HepG2 (cell line): ENCODE data around the gene PLK3. TPM values are rescaled to one million over a fixed set of nuclear protein-coding genes. Genes with fewer than 3 reads are reported as not detected.

Source experiments
- ATAC-seq: fragments of 200-7000 bp; cut with Tn5 transposase; 3 replicates; pipeline ENCODE4 v1.9.1; 2020; ENCODE audit warnings: mild to moderate bottlenecking, moderate library complexity
- BruUV-seq: library from RNA; stranded (reverse); fragments of 400-500 nt; replicated peaks from 2 replicates; lab custom pipeline; 2021; lab: Mats Ljungman, UMichigan
- CTCF ChIA-PET: fragments of 300-600 bp; formaldehyde crosslinking; extraction: SDS; loops from one replicate; lab custom pipeline; 2021; ENCODE audit warnings: low total read pairs, inconsistent platforms, low intra/inter-chr PET ratio; lab: Yijun Ruan, JAX
- POLR2A ChIA-PET: fragments of 350-600 bp; sonication (Branson Sonifier 250); formaldehyde crosslinking; loops from one replicate; lab custom pipeline; 2020; ENCODE audit warnings: antibody characterized with exemption, inconsistent platforms; lab: Yijun Ruan, JAX
- DNase-seq: peaks from one replicate; pipeline ENCODE4 v3.0.0-alpha.2; 2015; ENCODE audit warnings: low spot score
- FAIRE-seq: peaks from 3 replicates; lab custom pipeline; 2011; peaks lifted over from hg19 to GRCh38; lab: Jason Lieb, UNC
- H2AFZ ChIP-seq: one replicate; pipeline ENCODE4 v1.6.1; 2011; ENCODE audit warnings: low read length, inconsistent platforms
- H3K27ac ChIP-seq: fragments of 300-600 bp; 3 replicates; pipeline ENCODE4 v1.8.0; 2011; ENCODE audit warnings: mixed run types, mild to moderate bottlenecking, mixed read lengths, low read length, inconsistent platforms; ENCODE audit not compliant: insufficient read depth; ENCODE audit errors: extremely low read length
- H3K27me3 ChIP-seq, 2 experiments: fragments of 200-600 bp in 1 of 2; 2 replicates in 1 of 2; 3 replicates in 1 of 2; pipeline versions ENCODE4 v1.6.0 to v1.8.0; 2011; ENCODE audit warnings: low read length in 2 of 2, mild to moderate bottlenecking in 2 of 2, moderate library complexity in 2 of 2, inconsistent platforms in 1 of 2; ENCODE audit not compliant: insufficient read depth in 2 of 2, control insufficient read depth in 1 of 2
- H3K36me3 ChIP-seq, 2 experiments: fragments of 200-600 bp in 1 of 2; replicated peaks in 1 of 2; 2 replicates in 1 of 2; 3 replicates in 1 of 2; pipeline versions ENCODE4 v1.5.1 to v1.8.0; 2011; ENCODE audit warnings: low read length in 2 of 2, inconsistent platforms in 1 of 2; ENCODE audit not compliant: insufficient read depth in 2 of 2, control insufficient read depth in 1 of 2
- H3K4me1 ChIP-seq: 2 replicates; pipeline ENCODE4 v1.5.1; 2012; ENCODE audit warnings: low read length, inconsistent platforms; ENCODE audit not compliant: insufficient read depth
- H3K4me2 ChIP-seq: 2 replicates; pipeline ENCODE4 v1.6.0; 2011; ENCODE audit warnings: low read depth, low read length, inconsistent platforms
- H3K4me3 ChIP-seq, 3 experiments: fragments of 200-600 bp in 1 of 3; sonication (generic), shearing (Covaris generic) in 1 of 3; replicated peaks in 1 of 3; 2 replicates each; pipeline ENCODE4 v1.5.1; 2011 to 2016; ENCODE audit warnings: low read length in 3 of 3, inconsistent platforms in 2 of 3, low read depth in 2 of 3, mild to moderate bottlenecking in 2 of 3, control low read depth in 1 of 3, mixed read lengths in 1 of 3; ENCODE audit not compliant: insufficient read depth in 1 of 3
- H3K79me2 ChIP-seq: one replicate; pipeline ENCODE4 v1.6.1; 2011; ENCODE audit warnings: low read length, inconsistent platforms; ENCODE audit not compliant: insufficient read depth
- H3K9ac ChIP-seq: 2 replicates; pipeline ENCODE4 v1.6.0; 2011; ENCODE audit warnings: mild to moderate bottlenecking, low read depth, low read length, inconsistent platforms; ENCODE audit not compliant: insufficient read depth
- H3K9me3 ChIP-seq: 2 replicates; pipeline ENCODE4 v1.5.1; 2012; ENCODE audit warnings: mild to moderate bottlenecking, low read length
- H4K20me1 ChIP-seq: 2 replicates; pipeline ENCODE4 v1.6.0; 2011; ENCODE audit warnings: inconsistent platforms, mild to moderate bottlenecking, low read length, moderate library complexity; ENCODE audit not compliant: insufficient read depth
- CSRNP2 ChIP-seq: sonication (generic); formaldehyde crosslinking; conservative IDR thresholded peaks from 2 replicates; pipeline ENCODE4 v1.8.0; 2022; ENCODE audit warnings: low read depth, missing genetic modification reagents
- MEIS2 ChIP-seq: sonication (generic); formaldehyde crosslinking; IDR thresholded peaks from 2 replicates; pipeline ENCODE4 v1.9.0; 2021; ENCODE audit warnings: mild to moderate bottlenecking, missing genetic modification reagents
- MTA1 ChIP-seq: sonication (generic); formaldehyde crosslinking; IDR thresholded peaks from 2 replicates; pipeline ENCODE4 v1.4.0; 2020; ENCODE audit warnings: missing genetic modification reagents, mild to moderate bottlenecking, borderline replicate concordance
- POLR2AphosphoS5 ChIP-seq: IDR thresholded peaks from 2 replicates; pipeline ENCODE4 v1.6.1; 2012; ENCODE audit warnings: low read depth, low read length
- PRPF4 ChIP-seq: fragments of 200-400 bp; formaldehyde crosslinking; IDR thresholded peaks from 2 replicates; pipeline ENCODE4 v1.6.1; 2016; ENCODE audit warnings: low read length, low read depth; ENCODE audit not compliant: poor library complexity, severe bottlenecking
- ZBTB14 ChIP-seq: sonication (generic); formaldehyde crosslinking; IDR thresholded peaks from 2 replicates; pipeline ENCODE4 v1.4.0; 2020; ENCODE audit warnings: missing genetic modification reagents
- WGBS: methylation state at CpG from one replicate; pipeline ENCODE4 v1.1.6; 2017; ENCODE audit warnings: low lambda C conversion rate; 5-methylcytosine and 5-hydroxymethylcytosine counted together
- in situ Hi-C: cut with HindIII; loops from 2 replicates; pipeline ENCODE4 v1.10.0; 2017; ENCODE audit warnings: low pct_unique_long_range_greater_than_20kb; ENCODE audit not compliant: extremely low pct_ligation_motif_present
- intact Hi-C: fragments of 100-400 bp; cut with micrococcal nuclease; formaldehyde crosslinking; loops from one replicate; pipeline ENCODE4 v1.10.0; 2022; ENCODE audit not compliant: unreplicated experiment
- polyA plus RNA-seq, 8 experiments: library from polyadenylated mRNA; depleted of rRNA in 3 of 8; stranded (reverse) in 7 of 8; unstranded in 1 of 8; fragments of >200 nt; fragmentation: Illumina TruSeq in 4 of 8; extraction: Trizol in 4 of 8; gene quantifications; 2 replicates each; pipeline versions ENCODE4 v1.2.1 to v1.2.3, GENCODE V29; 2011 to 2016; ENCODE audit warnings: low read depth in 4 of 8, missing spikeins in 1 of 8, mixed read lengths in 1 of 8; ENCODE audit not compliant: insufficient read depth in 1 of 8
- total RNA-seq, 5 experiments: library from RNA; depleted of rRNA; stranded (reverse); fragments of >200 nt; fragmentation: Illumina TruSeq; extraction: Trizol; gene quantifications; 2 replicates each; pipeline ENCODE4 v1.2.3, GENCODE V29; 2016; ENCODE audit warnings: low read depth in 1 of 5

The PLK3 gene
- total and polyA plus RNA-seq, 2 of the 13 experiments (the other 11 are each of a cell fraction or from before 2014, with no cell fraction given) = 9.8 to 16.9 TPM

- no peaks in the 10 kb centered on the region for H3K9me3 ChIP-seq
- no peaks in the 10 kb centered on the region; a peak in 1 of 5 replicates for H3K27me3 ChIP-seq
- H3K4me1 ChIP-seq = peaks cover 30% of the 10 kb centered on the region
- ChIA-PET CTCF (no interaction called here), POLR2A (interaction anchor here (0.9 to 4.0 kb wide), 6 partner anchors 11 to 47 kb away, joined by 3 to 21 read pairs (median 6); partner anchors contain the start of genes BTBD19, DYNLT4, PLK3 and RNU5D-1)
- peaks cover 12 to 24% of the 10 kb centered on the region in 2 experiments for H3K36me3 ChIP-seq
- intact Hi-C loops (no loop called here), in situ Hi-C loops (no loop called here)
- peak overlapping the region; percentile 91 for H3K9ac ChIP-seq
- ATAC-seq (no peak), FAIRE-seq (no peak), DNase-seq (no peak)
- TF ChIP-seq PRPF4 (peak; percentile 30), MTA1 (CRISPR knock-in tag) (0 out of 2 replicates have a peak, but pooled peaks have one; percentile 15), ZBTB14 (CRISPR knock-in tag) (no peak), POLR2AphosphoS5 (0 out of 2 replicates have a peak, but pooled peaks have one; percentile 25), MEIS2 (CRISPR knock-in tag) (no peak), CSRNP2 (no peak)
- peak overlapping the region; percentile 84 to 97 (median 96); a peak in 4 of 6 replicates for H3K4me3 ChIP-seq
- H4K20me1 ChIP-seq = peaks cover 36% of the 10 kb centered on the region
- H3K79me2 ChIP-seq = peaks cover 35% of the 10 kb centered on the region
- WGBS = 93% methylated on average over 13 of the region's 14 CpGs
- BruUV-seq = no TSS peak
- H2AFZ ChIP-seq = no peak overlapping the region
- peak overlapping the region; percentile 81 for H3K27ac ChIP-seq
- H3K4me2 ChIP-seq = peak overlapping the region; percentile 95
Measured at GRCh38 chr1:44777547-44777946, 22.6 kb upstream of the PLK3 start.
